HAP-1 (cell line): ENCODE results near the gene HMCES.
"Not testable (repeated sequence)": the region's sequence is repeated elsewhere in the genome, so short reads cannot be mapped to it uniquely, and the experiment has no call there.

Experiments used
- DNase-seq, 2 experiments: peaks; one replicate each; pipeline ENCODE4 v3.0.0-alpha.2; 2016 to 2020; ENCODE audit warnings: low spot score in 2 of 2
- H3K27me3 ChIP-seq: fragments of 250-450 bp; sonication (Bioruptor Pico); 2 replicates; pipeline ENCODE4 v1.5.1; 2020; ENCODE audit warnings: low read depth, mild to moderate bottlenecking, moderate library complexity
- H3K36me3 ChIP-seq: fragments of 250-450 bp; sonication (Bioruptor Pico); replicated peaks from 2 replicates; pipeline ENCODE4 v1.5.1; 2020; ENCODE audit warnings: mild to moderate bottlenecking
- H3K4me1 ChIP-seq: fragments of 250-450 bp; sonication (Bioruptor Pico); 2 replicates; pipeline ENCODE4 v1.5.1; 2020; ENCODE audit warnings: mild to moderate bottlenecking
- H3K4me3 ChIP-seq: fragments of 250-450 bp; sonication (Bioruptor Pico); 2 replicates; pipeline ENCODE4 v1.5.1; 2020; ENCODE audit warnings: mild to moderate bottlenecking, moderate library complexity
- H3K9me3 ChIP-seq: fragments of 250-450 bp; sonication (Bioruptor Pico); 2 replicates; pipeline ENCODE4 v1.5.1; 2020; ENCODE audit warnings: mild to moderate bottlenecking, moderate library complexity
- in situ Hi-C: fragments of 300-500 bp; cut with MboI; formaldehyde crosslinking; loops from 3 replicates; pipeline ENCODE4 v1.14.3; 2020; ENCODE audit warnings: low sequenced_read_pairs, inconsistent platforms, mixed read lengths

HMCES gene

GRCh38 chr3:129326595-129326994 lies 47.9 kb downstream of the HMCES start:
- DNase-seq = no peak
- H3K36me3 ChIP-seq = no peaks in the 10 kb centered on the region
- no peaks in the 10 kb centered on the region for H3K27me3 ChIP-seq
- H3K9me3 ChIP-seq = no peaks in the 10 kb centered on the region
- in situ Hi-C loops = no loop called here
- H3K4me1 ChIP-seq = no peaks in the 10 kb centered on the region
- H3K4me3 ChIP-seq = no peak overlapping the region

- DNase-seq = no peak
- H3K4me1 ChIP-seq = no peaks in the 10 kb centered on the region
- no peaks in the 10 kb centered on the region for H3K27me3 ChIP-seq
- no peaks in the 10 kb centered on the region for H3K9me3 ChIP-seq
- in situ Hi-C loops = no loop called here
- no peak overlapping the region for H3K4me3 ChIP-seq
- no peaks in the 10 kb centered on the region for H3K36me3 ChIP-seq
These were observed 48.8 kb downstream of the HMCES start for GRCh38 chr3:129327510-129327909.

- H3K36me3 ChIP-seq = no peaks in the 10 kb centered on the region
- no peak overlapping the region for H3K4me3 ChIP-seq
- in situ Hi-C loops = no loop called here
- H3K27me3 ChIP-seq = no peaks in the 10 kb centered on the region
- DNase-seq = no peak
- no peaks in the 10 kb centered on the region for H3K9me3 ChIP-seq
- H3K4me1 ChIP-seq = no peaks in the 10 kb centered on the region
These were observed 51.2 kb downstream of the HMCES start for GRCh38 chr3:129329858-129330257.

- in situ Hi-C loops = no loop called here
- no peaks in the 10 kb centered on the region for H3K27me3 ChIP-seq
- H3K9me3 ChIP-seq = no peaks in the 10 kb centered on the region
- no peak for DNase-seq
- no peaks in the 10 kb centered on the region for H3K4me1 ChIP-seq
- no peak overlapping the region for H3K4me3 ChIP-seq
- H3K36me3 ChIP-seq = no peaks in the 10 kb centered on the region
These were observed 51.7 kb downstream of the HMCES start for GRCh38 chr3:129330409-129330808.

GRCh38 chr3:129333891-129334290 lies 55.2 kb downstream of the HMCES start:
- H3K36me3 ChIP-seq = no peaks in the 10 kb centered on the region
- no peaks in the 10 kb centered on the region for H3K9me3 ChIP-seq
- in situ Hi-C loops = no loop called here
- H3K4me3 ChIP-seq = no peak overlapping the region
- no peak for DNase-seq
- H3K4me1 ChIP-seq = no peaks in the 10 kb centered on the region
- no peaks in the 10 kb centered on the region for H3K27me3 ChIP-seq

GRCh38 chr3:129336093-129336706 lies 57.5 kb downstream of the HMCES start:
- Histone ChIP-seq H3K27me3 (no peaks in the 10 kb centered on the region), H3K4me1 (no peaks in the 10 kb centered on the region), H3K36me3 (no peaks in the 10 kb centered on the region), H3K9me3 (no peaks in the 10 kb centered on the region), H3K4me3 (no peak overlapping the region)
- in situ Hi-C loops = no loop called here
- DNase-seq = no peak

- H3K27me3 ChIP-seq, H3K36me3 ChIP-seq, in situ Hi-C loops, H3K9me3 ChIP-seq, H3K4me1 ChIP-seq, H3K4me3 ChIP-seq, DNase-seq: not testable (repeated sequence)
These were observed 59.0 kb downstream of the HMCES start for GRCh38 chr3:129337719-129338118.

GRCh38 chr3:129339186-129339585 lies 60.5 kb downstream of the HMCES start:
- H3K36me3 ChIP-seq, DNase-seq, H3K4me3 ChIP-seq, H3K9me3 ChIP-seq, H3K4me1 ChIP-seq, in situ Hi-C loops, H3K27me3 ChIP-seq: not testable (repeated sequence)

- in situ Hi-C loops, DNase-seq, H3K27me3 ChIP-seq, H3K4me1 ChIP-seq, H3K4me3 ChIP-seq, H3K9me3 ChIP-seq, H3K36me3 ChIP-seq: not testable (repeated sequence)
These were observed 61.2 kb downstream of the HMCES start for GRCh38 chr3:129339833-129340232.

GRCh38 chr3:129341331-129342141 lies 62.9 kb downstream of the HMCES start:
- H3K27me3 ChIP-seq = no peaks in the 10 kb centered on the region
- H3K4me3 ChIP-seq = no peak overlapping the region
- no peaks in the 10 kb centered on the region for H3K36me3 ChIP-seq
- DNase-seq = no peak
- in situ Hi-C loops = no loop called here
- H3K4me1 ChIP-seq = peaks cover 8% of the 10 kb centered on the region
- no peaks in the 10 kb centered on the region for H3K9me3 ChIP-seq

GRCh38 chr3:129343643-129344360 lies 65.1 kb downstream of the HMCES start:
- in situ Hi-C loops = no loop called here
- peak in 1 of 2 experiments; percentile 66 for DNase-seq

GRCh38 chr3:129344540-129345220 lies 66.0 kb downstream of the HMCES start:
- no peak overlapping the region for H3K4me3 ChIP-seq
- H3K36me3 ChIP-seq = no peaks in the 10 kb centered on the region
- peak in 1 of 2 experiments; percentile 57 for DNase-seq
- in situ Hi-C loops = no loop called here
- H3K27me3 ChIP-seq = no peaks in the 10 kb centered on the region
- peaks cover 8% of the 10 kb centered on the region for H3K4me1 ChIP-seq
- no peaks in the 10 kb centered on the region for H3K9me3 ChIP-seq

More at GRCh38 chr3:129343643-129344360, 65.1 kb downstream of the HMCES start:
- Histone ChIP-seq H3K4me1 (peaks cover 8% of the 10 kb centered on the region), H3K27me3 (no peaks in the 10 kb centered on the region), H3K36me3 (no peaks in the 10 kb centered on the region), H3K4me3 (no peak overlapping the region), H3K9me3 (no peaks in the 10 kb centered on the region)

GRCh38 chr3:129345281-129345680 lies 66.6 kb downstream of the HMCES start:
- DNase-seq = no peak
- Histone ChIP-seq H3K4me3 (no peak overlapping the region), H3K4me1 (peaks cover 8% of the 10 kb centered on the region), H3K9me3 (no peaks in the 10 kb centered on the region), H3K27me3 (no peaks in the 10 kb centered on the region), H3K36me3 (no peaks in the 10 kb centered on the region)
- in situ Hi-C loops = no loop called here
